HG02884 (cell line): ENCODE data around the gene CNTNAP3.
"Not testable (repeated sequence)": the region's sequence is repeated elsewhere in the genome, so short reads cannot be mapped to it uniquely, and the experiment has no call there.

Experiments
- ATAC-seq: cut with Tn5 transposase; IDR thresholded peaks from one replicate; pipeline ENCODE4 v1.9.1; 2021; ENCODE audit warnings: mild to moderate bottlenecking, moderate library complexity; ENCODE audit not compliant: unreplicated experiment

CNTNAP3 gene

GRCh38 chr9:39073537-39073936 lies 214.4 kb downstream of the CNTNAP3 start:
- not testable (repeated sequence) for ATAC-seq

DNA sequence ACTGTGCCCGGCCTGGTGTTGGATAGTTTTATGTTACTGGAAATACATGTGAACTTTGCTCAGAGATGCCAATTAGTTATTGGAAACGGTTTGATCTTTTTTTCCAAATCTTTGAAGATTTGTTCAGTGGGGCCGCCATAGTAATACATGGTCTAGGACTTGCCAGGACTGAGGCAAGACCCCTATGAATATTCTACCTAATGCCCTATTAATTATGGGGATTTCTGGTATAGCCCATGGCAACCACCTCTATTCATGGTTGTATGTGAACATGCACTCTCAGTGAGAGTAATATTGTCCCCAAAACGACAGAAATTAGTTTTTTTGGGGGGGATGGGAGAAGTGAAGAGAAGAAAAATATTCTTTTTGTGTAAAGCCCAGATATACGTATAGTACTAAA lies 220.3 kb downstream of the CNTNAP3 start:
- ATAC-seq = not testable (repeated sequence)

GRCh38 chr9:39062966-39063365 lies 225.0 kb downstream of the CNTNAP3 start:
- ATAC-seq = not testable (repeated sequence)

DNA sequence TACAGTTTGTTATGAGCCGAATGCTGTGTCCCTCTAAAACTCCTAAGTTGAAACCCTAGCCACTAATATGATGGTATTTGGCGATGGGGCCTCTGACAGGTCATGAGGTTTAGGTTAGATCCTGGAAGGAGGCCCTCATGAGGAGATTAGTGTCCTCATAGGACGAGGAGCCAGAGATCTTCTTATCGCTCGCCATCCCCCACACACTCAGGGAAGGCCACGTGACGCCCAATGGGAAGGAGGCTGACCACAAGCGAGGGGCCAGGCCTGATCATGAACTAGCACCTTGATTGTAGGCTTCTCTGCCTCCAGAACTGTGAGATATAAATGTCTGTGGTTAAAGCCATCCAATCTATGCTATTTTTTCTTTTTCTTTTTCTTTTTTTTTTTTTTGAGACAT lies 233.5 kb downstream of the CNTNAP3 start:
- not testable (repeated sequence) for ATAC-seq

DNA sequence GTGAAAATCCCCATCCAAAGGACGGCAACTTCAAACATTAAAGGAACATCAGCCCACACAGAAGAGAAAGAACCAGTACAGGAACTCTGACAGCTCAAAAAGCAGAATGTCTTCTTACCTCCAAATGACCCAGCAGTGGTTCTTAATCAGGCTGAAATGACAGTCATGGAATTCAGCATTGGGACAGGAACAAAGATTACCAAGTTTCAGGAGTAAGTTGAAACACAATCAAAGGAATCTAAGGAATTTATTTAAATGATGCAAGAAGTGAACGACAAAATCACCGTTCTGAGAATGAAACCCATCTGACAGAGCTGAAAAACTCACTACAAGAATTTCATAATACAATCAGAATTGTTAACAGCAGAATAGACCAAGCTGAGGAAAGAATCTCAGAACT lies 241.1 kb downstream of the CNTNAP3 start:
- ATAC-seq = not testable (repeated sequence)

DNA sequence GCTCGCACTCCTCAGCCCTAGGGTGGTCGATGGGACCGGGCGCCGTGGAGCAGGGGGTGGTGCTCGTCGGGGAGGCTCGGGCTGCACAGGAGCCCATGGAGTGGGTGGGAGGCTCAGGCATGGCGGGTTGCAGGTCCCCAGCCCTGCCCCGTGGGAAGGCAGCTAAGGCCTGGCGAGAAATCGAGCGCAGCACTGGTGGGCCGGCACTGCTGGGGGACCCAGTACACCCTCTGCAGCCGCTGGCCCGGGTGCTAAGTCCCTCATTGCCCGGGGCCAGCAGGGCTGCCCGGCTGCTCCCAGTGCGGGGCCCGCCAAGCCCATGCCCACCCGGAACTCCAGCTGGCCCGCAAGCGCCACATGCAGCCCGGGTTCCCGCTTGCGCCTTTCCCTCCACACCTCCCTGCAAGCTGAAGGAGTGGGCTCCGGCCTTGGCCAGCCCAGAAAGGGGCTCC lies 245.6 kb downstream of the CNTNAP3 start:
- ATAC-seq = not testable (repeated sequence)

GRCh38 chr9:39041774-39042173 lies 246.2 kb downstream of the CNTNAP3 start:
- not testable (repeated sequence) for ATAC-seq

- ATAC-seq = not testable (repeated sequence)
Measured at GRCh38 chr9:39039148-39039547, 248.8 kb downstream of the CNTNAP3 start.

- ATAC-seq = not testable (repeated sequence)
Measured at GRCh38 chr9:39038221-39038620, 249.7 kb downstream of the CNTNAP3 start.

GRCh38 chr9:39033849-39034248 lies 254.1 kb downstream of the CNTNAP3 start:
- ATAC-seq = not testable (repeated sequence)

DNA sequence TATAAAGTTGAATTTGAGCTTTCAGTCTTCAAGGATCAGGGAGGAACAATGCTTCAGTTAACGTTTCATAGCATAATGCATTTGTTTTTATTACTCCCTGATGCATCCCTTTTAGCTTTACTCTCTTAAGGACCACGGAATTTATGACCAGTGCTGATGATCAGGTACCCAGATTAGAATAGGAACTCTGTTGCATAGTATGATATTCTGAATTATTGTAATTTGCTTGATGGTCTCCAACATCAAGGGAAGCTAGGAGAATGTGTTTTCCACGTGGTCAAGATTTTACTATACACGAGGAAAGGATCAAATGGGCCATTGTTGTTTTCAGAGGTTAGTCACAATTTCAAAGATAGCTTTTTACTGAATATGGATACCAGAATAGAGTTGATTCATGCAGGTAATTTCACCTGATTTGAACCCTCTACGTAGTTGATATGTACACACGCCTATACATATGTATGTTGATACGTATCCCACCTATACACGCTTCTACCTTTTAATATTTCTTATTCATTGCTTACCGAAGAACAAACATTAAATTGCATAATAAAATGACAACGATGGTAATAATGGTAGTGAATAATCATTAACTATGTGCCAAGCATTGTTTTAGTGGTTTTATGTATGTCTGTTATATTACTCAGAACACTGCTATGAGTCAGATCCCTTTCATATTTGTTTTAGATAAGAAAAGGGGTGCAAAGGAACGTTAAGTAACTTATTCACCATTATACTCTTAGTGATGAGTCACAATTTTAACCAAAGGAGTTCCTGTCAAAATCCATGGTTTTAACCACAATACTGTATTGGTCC lies 257.6 kb downstream of the CNTNAP3 start:
- not testable (repeated sequence) for ATAC-seq

- not testable (repeated sequence) for ATAC-seq
Measured at GRCh38 chr9:39028855-39029254, 259.1 kb downstream of the CNTNAP3 start.

DNA sequence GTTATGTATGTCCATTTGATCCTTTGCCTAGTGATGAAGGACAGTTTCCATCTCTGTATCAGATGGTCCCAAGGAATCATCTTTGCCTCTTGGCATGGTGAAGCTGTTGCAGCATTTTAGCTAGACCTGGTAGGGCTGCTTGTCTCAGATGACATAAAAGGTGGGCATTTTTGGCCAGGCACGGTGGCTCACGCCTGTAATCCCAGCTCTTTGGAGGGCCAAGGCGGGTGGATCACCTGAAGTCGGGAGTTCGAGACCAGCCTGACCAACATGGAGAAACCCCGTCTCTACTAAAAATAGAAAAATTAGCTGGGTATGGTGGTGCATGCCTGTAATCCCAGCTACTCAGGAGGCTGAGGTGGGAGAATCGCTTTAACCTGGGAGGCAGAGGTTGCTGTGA lies 259.8 kb downstream of the CNTNAP3 start:
- not testable (repeated sequence) for ATAC-seq

DNA sequence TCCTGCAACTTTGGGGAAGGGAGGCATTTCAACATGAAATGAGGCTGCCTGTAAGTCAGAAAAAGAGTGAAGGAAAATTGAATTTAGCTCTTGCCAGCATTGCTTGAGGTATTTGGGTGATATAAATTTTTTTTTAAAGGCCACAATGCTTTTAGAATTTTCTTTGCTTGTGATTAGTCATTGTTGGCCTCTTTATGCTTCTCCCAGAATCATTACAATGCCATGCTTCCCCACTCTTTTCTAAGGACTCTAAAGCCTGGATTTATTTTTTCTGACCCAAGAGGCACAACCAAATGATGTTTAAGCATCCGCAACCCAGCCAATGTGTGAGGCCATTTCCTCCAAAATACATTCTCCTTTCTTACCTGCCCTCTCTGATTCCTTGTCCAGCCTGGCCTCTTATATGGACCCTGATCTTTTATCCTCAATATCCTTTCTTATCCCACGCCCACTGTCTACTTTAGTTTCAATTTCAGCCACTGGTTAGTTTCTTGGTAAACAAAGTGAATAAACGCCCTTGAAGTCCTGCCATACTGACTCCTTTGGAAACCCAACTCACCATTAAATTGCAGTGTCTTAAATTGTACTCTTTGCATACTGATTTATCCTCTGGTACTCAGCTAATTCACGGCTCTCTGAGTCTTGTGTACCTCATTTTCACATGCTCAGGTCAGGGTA lies 261.9 kb downstream of the CNTNAP3 start:
- not testable (repeated sequence) for ATAC-seq
